ENCODE data around the gene ZBTB11.

Gene ZBTB11

GRCh38 chr3:101725194-101725889 is 48.4 kb upstream of the ZBTB11 start:
- Histone ChIP-seq H3K4me2 (ENCODE audit: low read length) (peak overlapping the region; percentile 91), H3F3A (ENCODE audit: insufficient read depth, low read length) (peaks cover 3% of the 10 kb centered on the region; the same call in 1 of the 2 replicates), H3K79me2 (ENCODE audit: insufficient read depth, low read length) (peaks cover 12% of the 10 kb centered on the region), H2AFZ (ENCODE audit: low read length) (peak overlapping the region; percentile 8; the same call in 1 of the 2 replicates), H3K9me2 (ENCODE audit: low read depth, low read length) (no peaks in the 10 kb centered on the region), H3K36me3 (ENCODE audit: insufficient read depth, low read length) (peaks cover 35% of the 10 kb centered on the region; the same call in 1 of the 2 replicates), H3K4me1 (ENCODE audit: insufficient read depth, low read length, severe bottlenecking) (peaks cover 42% of the 10 kb centered on the region), H3K27ac (ENCODE audit: low read depth, low read length, poor library complexity, severe bottlenecking) (peak overlapping the region; percentile 61), H3K27me3 (ENCODE audit: insufficient read depth, low read length) (no peaks in the 10 kb centered on the region), H3K9me3 (ENCODE audit: low read length) (no peaks in the 10 kb centered on the region), H3K9ac (ENCODE audit: low read length) (peak overlapping the region; percentile 91), H4K20me1 (ENCODE audit: insufficient read depth, low read length) (no peaks in the 10 kb centered on the region), H3K4me3 (ENCODE audit: low read depth, low read length, poor library complexity, severe bottlenecking) (peak overlapping the region; percentile 86)
- TF ChIP-seq EZH2 (IDR thresholded peaks at IDR 0.05; ENCODE audit: borderline replicate concordance, low read length) (no peak), CTCF (IDR thresholded peaks at IDR 0.05; ENCODE audit: low read length) (no peak)

- TF ChIP-seq EZH2 (IDR thresholded peaks at IDR 0.05; ENCODE audit: borderline replicate concordance, low read length): no peak
- TF ChIP-seq CTCF (IDR thresholded peaks at IDR 0.05; ENCODE audit: low read length): no peak
- Histone ChIP-seq H3K36me3 (ENCODE audit: insufficient read depth, low read length) (peaks cover 29% of the 10 kb centered on the region; the same call in 1 of the 2 replicates), H3K27ac (ENCODE audit: low read depth, low read length, poor library complexity, severe bottlenecking) (peak within 1 kb of the TSS; percentile 76), H3K4me3 (ENCODE audit: low read depth, low read length, poor library complexity, severe bottlenecking) (peak within 1 kb of the TSS; percentile 86), H3F3A (ENCODE audit: insufficient read depth, low read length) (peaks cover 3% of the 10 kb centered on the region; the same call in 1 of the 2 replicates), H3K79me2 (ENCODE audit: insufficient read depth, low read length) (peaks cover 12% of the 10 kb centered on the region), H3K4me1 (ENCODE audit: insufficient read depth, low read length, severe bottlenecking) (peaks cover 43% of the 10 kb centered on the region), H4K20me1 (ENCODE audit: insufficient read depth, low read length) (no peaks in the 10 kb centered on the region), H2AFZ (ENCODE audit: low read length) (peak within 1 kb of the TSS; percentile 97), H3K9me3 (ENCODE audit: low read length) (no peaks in the 10 kb centered on the region), H3K27me3 (ENCODE audit: insufficient read depth, low read length) (no peaks in the 10 kb centered on the region), H3K9ac (ENCODE audit: low read length) (peak within 1 kb of the TSS; percentile 91), H3K9me2 (ENCODE audit: low read depth, low read length) (no peaks in the 10 kb centered on the region), H3K4me2 (ENCODE audit: low read length) (peak within 1 kb of the TSS; percentile 91)
These were observed 47.6 kb upstream of the ZBTB11 start, which contains the start of gene CEP97 for GRCh38 chr3:101724329-101725193. CEP97 (plus strand) TSS chr3:101724614; CDS start chr3:101724677, 63 bp downstream.

GRCh38 chr3:101722394-101723173 is 45.7 kb upstream of the ZBTB11 start:
- Histone ChIP-seq H3K27me3 (ENCODE audit: insufficient read depth, low read length) (no peaks in the 10 kb centered on the region), H3K4me1 (ENCODE audit: insufficient read depth, low read length, severe bottlenecking) (peaks cover 43% of the 10 kb centered on the region), H3K4me2 (ENCODE audit: low read length) (peak overlapping the region; percentile 60), H2AFZ (ENCODE audit: low read length) (peak overlapping the region; percentile 87; the same call in 1 of the 2 replicates), H3K4me3 (ENCODE audit: low read depth, low read length, poor library complexity, severe bottlenecking) (peak overlapping the region; percentile 31), H3K9me3 (ENCODE audit: low read length) (no peaks in the 10 kb centered on the region), H3K9ac (ENCODE audit: low read length) (peak overlapping the region; percentile 41; the same call in 1 of the 2 replicates), H3K79me2 (ENCODE audit: insufficient read depth, low read length) (peaks cover 12% of the 10 kb centered on the region), H3K27ac (ENCODE audit: low read depth, low read length, poor library complexity, severe bottlenecking) (peak overlapping the region; percentile 97), H3K36me3 (ENCODE audit: insufficient read depth, low read length) (peaks cover 12% of the 10 kb centered on the region; the same call in 1 of the 2 replicates), H3K9me2 (ENCODE audit: low read depth, low read length) (no peaks in the 10 kb centered on the region), H4K20me1 (ENCODE audit: insufficient read depth, low read length) (no peaks in the 10 kb centered on the region), H3F3A (ENCODE audit: insufficient read depth, low read length) (peaks cover 3% of the 10 kb centered on the region; the same call in 1 of the 2 replicates)
- no peak for TF ChIP-seq EZH2 (IDR thresholded peaks at IDR 0.05; ENCODE audit: borderline replicate concordance, low read length)
- no peak for TF ChIP-seq CTCF (IDR thresholded peaks at IDR 0.05; ENCODE audit: low read length)

All from OCI-LY1 (cell line).